HepG2 (cell line): ENCODE data around the gene ASTN2. TPM values are rescaled to one million over a fixed set of nuclear protein-coding genes. Genes with fewer than 3 reads are reported as not detected.

Experiments used
- ATAC-seq: fragments of 200-7000 bp; cut with Tn5 transposase; 3 replicates; pipeline ENCODE4 v1.9.1; 2020; ENCODE audit warnings: mild to moderate bottlenecking, moderate library complexity
- BruUV-seq: library from RNA; stranded (reverse); fragments of 400-500 nt; replicated peaks from 2 replicates; lab custom pipeline; 2021; lab: Mats Ljungman, UMichigan
- CTCF ChIA-PET: fragments of 300-600 bp; formaldehyde crosslinking; extraction: SDS; loops from one replicate; lab custom pipeline; 2021; ENCODE audit warnings: low total read pairs, inconsistent platforms, low intra/inter-chr PET ratio; lab: Yijun Ruan, JAX
- POLR2A ChIA-PET: fragments of 350-600 bp; sonication (Branson Sonifier 250); formaldehyde crosslinking; loops from one replicate; lab custom pipeline; 2020; ENCODE audit warnings: antibody characterized with exemption, inconsistent platforms; lab: Yijun Ruan, JAX
- DNase-seq: peaks from one replicate; pipeline ENCODE4 v3.0.0-alpha.2; 2015; ENCODE audit warnings: low spot score
- FAIRE-seq: peaks from 3 replicates; lab custom pipeline; 2011; peaks lifted over from hg19 to GRCh38; lab: Jason Lieb, UNC
- H2AFZ ChIP-seq: one replicate; pipeline ENCODE4 v1.6.1; 2011; ENCODE audit warnings: low read length, inconsistent platforms
- H3K27ac ChIP-seq: fragments of 300-600 bp; 3 replicates; pipeline ENCODE4 v1.8.0; 2011; ENCODE audit warnings: mixed run types, mild to moderate bottlenecking, mixed read lengths, low read length, inconsistent platforms; ENCODE audit not compliant: insufficient read depth; ENCODE audit errors: extremely low read length
- H3K27me3 ChIP-seq, 2 experiments: fragments of 200-600 bp in 1 of 2; 2 replicates in 1 of 2; 3 replicates in 1 of 2; pipeline versions ENCODE4 v1.6.0 to v1.8.0; 2011; ENCODE audit warnings: low read length in 2 of 2, mild to moderate bottlenecking in 2 of 2, moderate library complexity in 2 of 2, inconsistent platforms in 1 of 2; ENCODE audit not compliant: insufficient read depth in 2 of 2, control insufficient read depth in 1 of 2
- H3K36me3 ChIP-seq, 2 experiments: fragments of 200-600 bp in 1 of 2; replicated peaks in 1 of 2; 2 replicates in 1 of 2; 3 replicates in 1 of 2; pipeline versions ENCODE4 v1.5.1 to v1.8.0; 2011; ENCODE audit warnings: low read length in 2 of 2, inconsistent platforms in 1 of 2; ENCODE audit not compliant: insufficient read depth in 2 of 2, control insufficient read depth in 1 of 2
- H3K4me1 ChIP-seq: 2 replicates; pipeline ENCODE4 v1.5.1; 2012; ENCODE audit warnings: low read length, inconsistent platforms; ENCODE audit not compliant: insufficient read depth
- H3K4me2 ChIP-seq: 2 replicates; pipeline ENCODE4 v1.6.0; 2011; ENCODE audit warnings: low read depth, low read length, inconsistent platforms
- H3K4me3 ChIP-seq, 3 experiments: fragments of 200-600 bp in 1 of 3; sonication (generic), shearing (Covaris generic) in 1 of 3; replicated peaks in 1 of 3; 2 replicates each; pipeline ENCODE4 v1.5.1; 2011 to 2016; ENCODE audit warnings: low read length in 3 of 3, inconsistent platforms in 2 of 3, low read depth in 2 of 3, mild to moderate bottlenecking in 2 of 3, control low read depth in 1 of 3, mixed read lengths in 1 of 3; ENCODE audit not compliant: insufficient read depth in 1 of 3
- H3K79me2 ChIP-seq: one replicate; pipeline ENCODE4 v1.6.1; 2011; ENCODE audit warnings: low read length, inconsistent platforms; ENCODE audit not compliant: insufficient read depth
- H3K9ac ChIP-seq: 2 replicates; pipeline ENCODE4 v1.6.0; 2011; ENCODE audit warnings: mild to moderate bottlenecking, low read depth, low read length, inconsistent platforms; ENCODE audit not compliant: insufficient read depth
- H3K9me3 ChIP-seq: 2 replicates; pipeline ENCODE4 v1.5.1; 2012; ENCODE audit warnings: mild to moderate bottlenecking, low read length
- H4K20me1 ChIP-seq: 2 replicates; pipeline ENCODE4 v1.6.0; 2011; ENCODE audit warnings: inconsistent platforms, mild to moderate bottlenecking, low read length, moderate library complexity; ENCODE audit not compliant: insufficient read depth
- AKAP8 ChIP-seq: sonication (generic); formaldehyde crosslinking; IDR thresholded peaks from 2 replicates; pipeline ENCODE4 v1.5.1; 2020; ENCODE audit warnings: mild to moderate bottlenecking, missing genetic modification reagents
- FOXO1 ChIP-seq: sonication (generic); formaldehyde crosslinking; IDR thresholded peaks from 2 replicates; pipeline ENCODE4 v1.4.0; 2020; ENCODE audit warnings: missing genetic modification reagents
- KDM1A ChIP-seq: IDR thresholded peaks from 2 replicates; pipeline ENCODE4 v1.6.1; 2016; ENCODE audit warnings: missing compliant biosample characterization
- NFYB ChIP-seq: sonication (generic); formaldehyde crosslinking; IDR thresholded peaks from 2 replicates; pipeline ENCODE4 v1.4.0; 2020; ENCODE audit warnings: missing genetic modification reagents
- PTBP1 ChIP-seq: fragments of 200-400 bp; formaldehyde crosslinking; IDR thresholded peaks from 2 replicates; pipeline ENCODE4 v1.6.1; 2018; ENCODE audit warnings: low read length, low read depth; ENCODE audit not compliant: poor library complexity, severe bottlenecking
- ZSCAN21 ChIP-seq: sonication (generic); formaldehyde crosslinking; IDR thresholded peaks from 2 replicates; pipeline ENCODE4 v1.8.0; 2022; ENCODE audit warnings: mild to moderate bottlenecking, missing genetic modification reagents, moderate library complexity, borderline replicate concordance
- WGBS: methylation state at CpG from one replicate; pipeline ENCODE4 v1.1.6; 2017; ENCODE audit warnings: low lambda C conversion rate; 5-methylcytosine and 5-hydroxymethylcytosine counted together
- in situ Hi-C: cut with HindIII; loops from 2 replicates; pipeline ENCODE4 v1.10.0; 2017; ENCODE audit warnings: low pct_unique_long_range_greater_than_20kb; ENCODE audit not compliant: extremely low pct_ligation_motif_present
- intact Hi-C: fragments of 100-400 bp; cut with micrococcal nuclease; formaldehyde crosslinking; loops from one replicate; pipeline ENCODE4 v1.10.0; 2022; ENCODE audit not compliant: unreplicated experiment
- polyA plus RNA-seq, 8 experiments: library from polyadenylated mRNA; depleted of rRNA in 3 of 8; stranded (reverse) in 7 of 8; unstranded in 1 of 8; fragments of >200 nt; fragmentation: Illumina TruSeq in 4 of 8; extraction: Trizol in 4 of 8; gene quantifications; 2 replicates each; pipeline versions ENCODE4 v1.2.1 to v1.2.3, GENCODE V29; 2011 to 2016; ENCODE audit warnings: low read depth in 4 of 8, missing spikeins in 1 of 8, mixed read lengths in 1 of 8; ENCODE audit not compliant: insufficient read depth in 1 of 8
- total RNA-seq, 5 experiments: library from RNA; depleted of rRNA; stranded (reverse); fragments of >200 nt; fragmentation: Illumina TruSeq; extraction: Trizol; gene quantifications; 2 replicates each; pipeline ENCODE4 v1.2.3, GENCODE V29; 2016; ENCODE audit warnings: low read depth in 1 of 5
- TF ChIP-seq, protein P1 (sequence below): sonication (generic); formaldehyde crosslinking; IDR thresholded peaks from 2 replicates; pipeline ENCODE4 v1.4.0; 2020; ENCODE audit warnings: missing genetic modification reagents

The ASTN2 gene
- total and polyA plus RNA-seq, 2 of the 13 experiments (the other 11 are each of a cell fraction or from before 2014, with no cell fraction given), result 5.2 to 13.5 TPM

DNA sequence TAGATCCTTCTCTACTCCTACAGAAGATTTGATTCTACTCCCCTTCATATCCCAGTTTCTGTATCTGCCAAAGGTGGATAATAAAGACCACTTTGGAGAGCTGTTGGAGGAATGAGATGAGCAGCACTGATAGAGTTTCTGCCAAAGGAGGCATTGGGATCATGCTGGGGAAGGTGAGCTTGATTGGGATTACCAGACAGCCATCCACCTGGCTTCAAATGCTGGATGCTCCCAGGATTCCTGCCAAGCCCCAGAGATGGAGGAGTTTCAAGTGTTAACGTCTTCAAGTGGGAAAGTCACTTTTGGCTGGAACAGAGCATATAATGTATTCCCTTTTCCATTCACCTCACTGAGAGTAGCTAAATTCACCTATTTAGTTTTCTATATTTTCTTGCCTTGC is 379.3 kb downstream of the ASTN2 start:
- POLR2A ChIA-PET, result no interaction called here
- H3K9ac ChIP-seq, result no peak overlapping the region
- 0% methylated on average over 1 of the region's 1 CpG for WGBS
- H3K4me1 ChIP-seq, result no peaks in the 10 kb centered on the region
- H3K9me3 ChIP-seq, result no peaks in the 10 kb centered on the region
- BruUV-seq, result no TSS peak
- no peak for FAIRE-seq
- in situ Hi-C loops (no loop called here), intact Hi-C loops (no loop called here)
- H3K4me2 ChIP-seq, result no peak overlapping the region
- H3K27me3 ChIP-seq, result no peaks in the 10 kb centered on the region
- no peaks in the 10 kb centered on the region for H3K36me3 ChIP-seq
- no peak for DNase-seq
- H2AFZ ChIP-seq, result no peak overlapping the region
- H3K27ac ChIP-seq, result no peak overlapping the region
- CTCF ChIA-PET, result no interaction called here
- H3K79me2 ChIP-seq, result no peaks in the 10 kb centered on the region
- H3K4me3 ChIP-seq, result no peak overlapping the region
- no peak for ATAC-seq
- H4K20me1 ChIP-seq, result no peaks in the 10 kb centered on the region
- TF ChIP-seq AKAP8 (no peak), KDM1A (CRISPR knock-in tag) (no peak), ZSCAN21 (no peak), NFYB (CRISPR knock-in tag) (no peak), PTBP1 (no peak), FOXO1 (CRISPR knock-in tag) (no peak)
- TF ChIP-seq, protein P1, sequence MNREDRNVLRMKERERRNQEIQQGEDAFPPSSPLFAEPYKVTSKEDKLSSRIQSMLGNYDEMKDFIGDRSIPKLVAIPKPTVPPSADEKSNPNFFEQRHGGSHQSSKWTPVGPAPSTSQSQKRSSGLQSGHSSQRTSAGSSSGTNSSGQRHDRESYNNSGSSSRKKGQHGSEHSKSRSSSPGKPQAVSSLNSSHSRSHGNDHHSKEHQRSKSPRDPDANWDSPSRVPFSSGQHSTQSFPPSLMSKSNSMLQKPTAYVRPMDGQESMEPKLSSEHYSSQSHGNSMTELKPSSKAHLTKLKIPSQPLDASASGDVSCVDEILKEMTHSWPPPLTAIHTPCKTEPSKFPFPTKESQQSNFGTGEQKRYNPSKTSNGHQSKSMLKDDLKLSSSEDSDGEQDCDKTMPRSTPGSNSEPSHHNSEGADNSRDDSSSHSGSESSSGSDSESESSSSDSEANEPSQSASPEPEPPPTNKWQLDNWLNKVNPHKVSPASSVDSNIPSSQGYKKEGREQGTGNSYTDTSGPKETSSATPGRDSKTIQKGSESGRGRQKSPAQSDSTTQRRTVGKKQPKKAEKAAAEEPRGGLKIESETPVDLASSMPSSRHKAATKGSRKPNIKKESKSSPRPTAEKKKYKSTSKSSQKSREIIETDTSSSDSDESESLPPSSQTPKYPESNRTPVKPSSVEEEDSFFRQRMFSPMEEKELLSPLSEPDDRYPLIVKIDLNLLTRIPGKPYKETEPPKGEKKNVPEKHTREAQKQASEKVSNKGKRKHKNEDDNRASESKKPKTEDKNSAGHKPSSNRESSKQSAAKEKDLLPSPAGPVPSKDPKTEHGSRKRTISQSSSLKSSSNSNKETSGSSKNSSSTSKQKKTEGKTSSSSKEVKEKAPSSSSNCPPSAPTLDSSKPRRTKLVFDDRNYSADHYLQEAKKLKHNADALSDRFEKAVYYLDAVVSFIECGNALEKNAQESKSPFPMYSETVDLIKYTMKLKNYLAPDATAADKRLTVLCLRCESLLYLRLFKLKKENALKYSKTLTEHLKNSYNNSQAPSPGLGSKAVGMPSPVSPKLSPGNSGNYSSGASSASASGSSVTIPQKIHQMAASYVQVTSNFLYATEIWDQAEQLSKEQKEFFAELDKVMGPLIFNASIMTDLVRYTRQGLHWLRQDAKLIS (CRISPR knock-in tag), result no peak
